T follicular helper cell (primary cell): ENCODE data around the gene PRSS22.
A peak's percentile ranks its signal among the peaks of the same experiment; 100 is the strongest.

Source experiments
- DNase-seq: peaks from one replicate; pipeline ENCODE4 v3.0.0-alpha.2; 2020; ENCODE audit warnings: low read depth

Gene PRSS22

GRCh38 chr16:2852731-2853507 lies 5.1 kb downstream of the PRSS22 start:
- DNase-seq, result no peak

DNA sequence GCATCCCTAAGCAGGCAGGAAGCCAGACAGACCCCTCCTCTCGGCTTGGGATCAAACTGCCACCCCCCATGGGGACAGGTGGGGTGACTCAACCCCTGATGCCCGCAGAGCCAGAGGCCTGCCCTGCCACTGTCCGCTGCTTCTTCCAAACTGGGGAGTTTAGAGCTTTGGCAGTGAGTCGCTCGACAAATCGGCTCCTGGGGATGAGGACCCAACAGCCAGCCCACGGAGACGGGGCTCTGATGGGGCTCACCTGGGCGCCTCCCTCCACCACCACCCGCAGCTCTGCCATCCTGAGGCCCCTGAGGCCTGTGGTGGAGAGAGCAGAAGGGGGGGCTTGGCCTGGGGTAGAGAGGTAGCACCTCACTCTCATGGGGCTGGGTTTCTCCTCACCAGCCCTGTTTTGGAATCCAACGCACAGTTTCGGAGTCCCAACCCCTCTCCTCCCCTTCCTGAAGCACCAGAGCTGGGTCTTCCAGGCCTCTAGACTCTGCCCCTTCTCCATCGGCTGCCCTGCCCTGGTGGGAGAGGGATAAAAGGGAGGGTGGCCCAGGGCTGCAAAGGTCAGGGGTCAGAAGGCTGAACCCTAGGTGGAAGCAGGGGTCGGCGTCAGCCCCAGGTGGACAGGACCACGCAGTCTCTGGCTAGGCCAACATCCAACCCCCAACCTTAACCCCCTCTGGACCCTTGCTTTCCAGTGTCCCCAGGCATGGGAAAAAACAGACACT lies 5.8 kb downstream of the PRSS22 start:
- no peak for DNase-seq

DNA sequence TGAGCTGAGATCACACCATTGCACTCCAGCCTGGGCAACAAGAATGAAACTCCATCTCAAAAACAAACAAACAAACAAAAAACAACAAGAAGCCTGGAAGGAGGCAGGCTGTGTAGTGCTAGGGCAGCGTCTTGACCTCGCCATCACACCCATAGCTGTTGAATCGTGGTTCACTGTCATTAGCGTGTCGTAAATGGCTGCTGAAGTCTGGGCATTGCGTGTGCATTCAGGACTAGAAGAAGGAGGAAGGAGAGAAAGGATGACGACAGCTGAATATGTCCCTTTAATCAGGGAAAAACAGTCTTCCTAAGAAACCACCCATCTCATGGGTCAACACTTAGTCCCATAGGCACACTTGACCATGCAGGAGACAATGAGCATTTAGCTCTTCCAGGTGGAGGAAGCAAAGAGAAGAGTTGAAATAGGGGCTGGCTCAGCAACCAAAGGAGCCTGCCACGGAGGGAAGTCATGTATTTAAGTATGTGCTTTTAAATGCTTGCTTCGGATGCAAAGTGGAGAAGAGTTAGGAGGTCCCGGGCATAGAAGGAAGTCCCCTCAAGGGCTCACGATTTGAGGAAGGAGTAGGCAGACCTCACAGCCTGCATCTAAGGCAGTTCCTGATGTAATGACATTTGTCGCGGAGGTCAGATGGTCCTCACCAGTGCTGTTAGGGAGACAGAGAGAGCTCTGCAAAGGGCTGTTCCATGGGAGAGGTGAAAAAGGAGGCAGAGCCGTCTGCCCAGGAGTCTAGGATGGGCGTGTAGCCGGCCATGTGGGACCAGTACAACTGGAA lies 8.8 kb downstream of the PRSS22 start:
- DNase-seq, result no peak

GRCh38 chr16:2846511-2847310 lies 11.3 kb downstream of the PRSS22 start:
- no peak for DNase-seq

DNA sequence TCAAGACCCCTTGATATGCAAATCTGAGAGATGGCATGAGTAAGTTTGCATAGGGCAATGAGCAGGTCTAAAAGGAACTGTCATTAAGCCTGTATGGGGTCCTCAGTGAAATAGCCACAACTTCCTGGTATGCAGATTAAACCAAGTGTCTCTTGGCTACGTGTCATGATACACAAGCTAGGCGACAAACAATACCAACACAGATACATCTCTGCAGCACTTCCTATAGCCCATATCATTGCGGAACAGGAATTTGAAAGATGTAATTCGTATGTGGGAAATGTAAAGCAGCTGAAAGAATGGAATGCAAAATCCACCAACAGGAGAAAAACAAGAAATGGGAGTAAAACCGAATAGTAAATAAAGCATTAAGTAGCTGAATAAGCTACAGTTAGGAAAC lies 12.9 kb downstream of the PRSS22 start:
- DNase-seq, result no peak

- no peak for DNase-seq
Observed at GRCh38 chr16:2843526-2843925, 14.4 kb downstream of the PRSS22 start.

- peak; percentile 27 for DNase-seq
Observed at GRCh38 chr16:2842340-2843000, 15.5 kb downstream of the PRSS22 start.

DNA sequence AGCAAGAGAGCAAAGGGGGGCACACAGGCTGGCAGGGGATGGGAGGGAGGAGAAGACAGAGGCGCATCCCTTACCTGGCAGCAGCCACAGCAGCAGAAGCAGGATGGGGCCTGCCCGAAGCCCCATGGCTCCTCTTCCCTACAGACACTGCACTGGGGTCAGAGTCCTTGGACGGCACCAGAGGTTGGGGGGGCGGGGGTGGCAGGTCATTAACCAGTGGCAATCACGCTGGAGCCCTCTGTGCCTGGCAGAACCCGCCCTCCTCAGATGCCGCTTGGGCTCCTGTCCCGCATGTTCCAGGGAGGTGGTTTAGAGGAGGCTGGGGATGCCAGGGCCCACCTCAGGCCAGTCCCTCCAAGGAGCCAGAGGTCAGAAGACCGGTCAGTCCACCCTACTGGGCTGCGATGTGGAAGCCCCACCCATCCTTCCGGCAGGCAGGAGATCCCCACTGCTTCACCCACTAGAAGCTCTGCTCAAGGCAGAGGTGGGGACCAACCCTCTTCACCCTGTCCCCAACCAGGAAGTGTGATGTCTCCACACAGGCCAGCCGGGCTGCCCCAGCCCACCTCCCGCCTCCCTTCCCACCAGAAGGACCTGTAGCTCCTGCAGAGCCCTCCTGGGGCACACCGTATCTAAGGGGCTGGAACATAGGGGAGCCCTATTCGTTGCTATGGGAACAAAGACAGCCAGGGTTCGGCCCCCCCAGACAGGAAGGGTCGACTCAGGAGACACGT lies 16.2 kb downstream of the PRSS22 start:
- DNase-seq, result no peak

GRCh38 chr16:2840914-2841313 lies 17.1 kb downstream of the PRSS22 start:
- no peak for DNase-seq

DNA sequence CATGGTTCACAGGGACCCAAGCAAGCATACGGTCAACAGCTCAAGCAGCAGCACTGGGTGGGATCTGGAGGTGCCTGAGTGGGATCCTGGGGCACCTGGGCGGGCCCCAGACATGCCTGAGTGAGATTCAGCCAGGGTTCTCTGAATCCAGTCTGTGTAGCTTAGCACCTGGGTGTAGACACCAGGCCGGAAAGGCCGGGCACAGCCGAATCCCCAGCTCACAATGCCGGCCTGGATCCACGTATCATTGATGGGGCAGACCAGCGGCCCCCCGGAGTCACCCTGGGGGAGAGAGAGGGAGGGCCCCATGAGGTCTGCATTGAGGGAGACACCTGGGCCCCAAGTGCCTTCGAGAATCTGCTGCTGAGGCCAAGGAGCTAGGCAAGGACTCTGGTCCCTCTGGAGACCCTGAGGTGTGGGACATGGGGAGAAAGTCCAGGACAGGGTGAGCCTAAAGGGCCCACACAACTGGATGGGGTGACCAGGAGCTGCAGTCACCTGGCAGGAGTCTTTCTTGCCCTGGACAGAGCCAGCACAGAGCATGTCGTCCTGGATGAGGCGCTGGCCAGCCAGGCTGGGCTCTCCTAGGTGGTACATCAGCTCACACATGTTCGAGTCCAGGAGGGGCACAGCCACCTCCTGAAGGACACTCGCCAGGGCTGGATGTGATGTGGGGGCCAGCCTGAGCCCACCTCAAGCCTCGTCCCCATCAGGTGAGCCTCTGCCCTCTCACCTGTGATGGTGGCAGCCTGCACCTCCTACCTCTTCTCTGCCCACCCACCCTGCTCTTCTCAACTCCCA lies 18.1 kb downstream of the PRSS22 start:
- DNase-seq, result no peak

- DNase-seq, result peak; percentile 32
Observed at GRCh38 chr16:2838928-2839327, 19.0 kb downstream of the PRSS22 start.

DNA sequence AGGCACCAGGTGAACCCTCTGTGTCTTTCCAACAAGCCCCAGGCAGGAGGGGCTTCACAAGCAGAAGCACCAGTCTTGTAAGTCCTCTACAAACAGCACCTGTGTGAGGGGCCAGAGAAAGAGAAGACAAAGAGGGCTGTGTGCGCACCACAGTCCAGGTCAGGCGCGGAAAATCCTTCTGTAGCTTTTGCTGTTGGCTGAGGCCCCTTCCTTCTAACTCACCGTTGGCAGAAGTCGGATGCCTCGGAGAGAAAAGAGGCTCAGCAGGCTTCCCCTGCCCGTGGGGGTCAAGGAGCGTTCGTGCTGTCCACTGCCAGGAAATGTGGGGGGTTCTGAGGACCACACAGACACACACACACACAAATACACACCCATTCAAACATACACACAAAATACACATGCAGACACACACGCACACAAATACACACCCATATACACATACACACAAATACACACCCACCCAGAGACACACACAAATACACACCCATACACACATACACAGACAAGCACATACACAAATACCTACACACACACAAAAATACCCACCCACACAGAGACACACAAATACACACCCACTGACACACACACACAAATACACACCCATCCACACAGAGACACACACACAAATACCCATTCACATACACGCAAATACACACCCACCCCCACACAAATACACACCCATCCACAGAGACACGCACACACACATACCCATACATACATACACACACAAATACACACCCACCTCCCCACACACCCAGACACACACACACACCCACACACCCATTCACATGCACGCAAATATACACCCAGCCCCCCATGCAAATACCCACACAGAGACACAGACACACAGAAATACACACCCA lies 21.1 kb downstream of the PRSS22 start:
- no peak for DNase-seq

DNA sequence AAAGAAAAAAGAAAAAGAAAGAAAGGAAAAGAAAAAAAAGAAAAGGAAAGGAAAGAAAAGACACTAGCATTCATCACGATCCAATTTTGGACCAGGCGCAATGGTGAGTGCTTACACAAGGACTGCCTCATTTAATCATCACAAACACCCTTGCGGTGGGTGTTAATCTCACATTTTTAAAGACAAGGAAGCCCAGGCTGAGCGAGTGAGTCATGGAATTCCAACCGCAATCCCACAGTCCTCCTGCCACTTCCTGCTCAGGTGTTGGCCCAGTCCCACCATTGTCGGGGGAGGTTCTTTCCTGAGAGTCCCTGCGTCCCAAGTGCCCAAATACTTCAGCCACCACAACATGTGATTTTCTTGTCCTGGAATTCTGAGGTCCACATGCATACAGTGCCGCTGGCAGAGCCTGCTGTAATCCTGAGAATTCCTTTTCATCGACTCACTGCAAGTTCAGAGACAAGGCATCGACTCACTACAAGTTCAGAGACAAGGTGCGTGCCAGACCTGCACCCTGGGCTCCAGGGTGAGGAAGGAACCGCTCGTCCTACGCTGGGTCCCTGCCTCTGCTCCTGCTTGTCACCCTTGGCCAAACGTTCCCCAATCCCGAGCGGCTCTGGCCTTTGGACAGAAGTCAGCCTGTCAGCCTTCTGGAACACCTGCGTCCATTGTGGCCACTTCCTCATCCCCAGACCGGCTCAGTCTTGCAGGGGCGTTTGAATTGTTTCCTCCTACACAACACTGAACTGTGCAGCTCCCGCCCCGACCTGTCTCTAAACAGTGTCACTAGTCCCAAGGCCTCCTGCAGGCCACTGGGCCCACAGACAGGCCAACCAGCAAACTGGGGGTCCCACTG lies 22.1 kb downstream of the PRSS22 start:
- DNase-seq, result no peak

DNA sequence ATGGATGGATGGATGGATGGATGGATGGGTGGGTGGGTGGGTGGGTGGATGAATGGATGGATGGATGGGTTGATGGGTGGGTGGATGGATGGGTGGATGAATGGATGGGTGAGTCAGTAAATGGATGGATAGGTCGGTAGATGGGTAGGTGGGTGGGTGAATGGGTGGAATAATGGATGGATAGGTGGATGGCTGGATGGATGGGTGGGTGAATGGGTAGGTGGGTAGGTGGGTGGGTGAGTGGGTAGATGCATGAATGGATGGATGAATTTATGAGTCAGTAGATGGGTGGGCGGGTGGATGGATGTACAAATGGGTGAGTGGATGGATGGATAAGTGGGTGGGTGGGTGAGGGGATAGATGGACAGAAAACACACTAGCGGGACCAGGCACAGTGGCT lies 23.0 kb downstream of the PRSS22 start:
- DNase-seq, result no peak

- DNase-seq, result no peak
Observed at GRCh38 chr16:2833776-2834175, 24.2 kb downstream of the PRSS22 start.

GRCh38 chr16:2831203-2831602 lies 26.8 kb downstream of the PRSS22 start:
- DNase-seq, result no peak

DNA sequence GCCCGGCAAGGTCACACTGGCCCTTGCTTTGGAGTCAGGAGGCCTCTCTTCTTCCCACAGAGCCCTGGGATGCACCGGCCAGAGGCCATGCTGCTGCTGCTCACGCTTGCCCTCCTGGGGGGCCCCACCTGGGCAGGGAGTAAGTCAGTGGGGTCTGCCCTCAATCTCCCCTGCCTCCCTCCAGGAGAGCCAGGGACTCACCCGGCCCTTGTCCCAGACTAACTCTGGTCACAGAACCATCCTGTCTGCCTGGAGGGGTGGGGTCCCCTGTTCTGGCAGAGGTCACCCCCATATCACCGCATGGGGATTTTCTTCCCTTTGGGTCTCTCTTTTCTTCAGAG lies 27.6 kb downstream of the PRSS22 start:
- DNase-seq, result no peak
